Cardiac fibroblast (primary cell): Measurements from ENCODE around the gene PLD1.

Source experiments
- DNase-seq, 2 donors: peaks; one replicate each; pipeline versions ENCODE4 v3.0.0 to v3.0.0-alpha.2; 2010; ENCODE audit warnings: low read depth in 2 of 2
- H3K4me3 ChIP-seq, 2 donors: replicated peaks in 1 of 2; 1 replicate in 1 of 2; 2 replicates in 1 of 2; pipeline ENCODE4 v1.5.1; 2011; ENCODE audit warnings: low read depth in 2 of 2, low read length in 2 of 2, mild to moderate bottlenecking in 2 of 2, moderate library complexity in 1 of 2
- CTCF ChIP-seq: IDR thresholded peaks from one replicate; pipeline ENCODE4 v1.5.1; 2011; ENCODE audit warnings: low read depth, mild to moderate bottlenecking, low read length, inconsistent platforms

Gene PLD1

DNA sequence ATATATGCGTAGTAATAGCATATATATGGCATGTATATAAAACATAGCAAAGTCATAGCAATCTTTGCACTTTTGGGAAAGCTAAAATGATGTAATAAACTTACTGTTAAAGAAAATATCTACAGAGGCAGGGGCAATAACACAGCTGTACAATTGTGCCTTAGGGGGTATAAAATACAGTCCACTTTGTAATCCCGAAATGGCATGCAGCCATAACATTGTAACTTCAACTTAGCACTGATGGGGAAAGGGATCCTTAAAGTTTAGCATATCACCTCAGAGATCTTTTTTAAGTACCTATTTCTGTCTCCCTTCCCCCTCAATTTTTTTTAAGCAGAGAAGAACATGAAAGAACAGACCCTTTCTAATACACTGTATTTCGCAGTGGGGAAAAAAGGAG lies 40.8 kb downstream of the PLD1 start:
- no peak for TF ChIP-seq CTCF
- no peak for DNase-seq
- no peak overlapping the region for H3K4me3 ChIP-seq

DNA sequence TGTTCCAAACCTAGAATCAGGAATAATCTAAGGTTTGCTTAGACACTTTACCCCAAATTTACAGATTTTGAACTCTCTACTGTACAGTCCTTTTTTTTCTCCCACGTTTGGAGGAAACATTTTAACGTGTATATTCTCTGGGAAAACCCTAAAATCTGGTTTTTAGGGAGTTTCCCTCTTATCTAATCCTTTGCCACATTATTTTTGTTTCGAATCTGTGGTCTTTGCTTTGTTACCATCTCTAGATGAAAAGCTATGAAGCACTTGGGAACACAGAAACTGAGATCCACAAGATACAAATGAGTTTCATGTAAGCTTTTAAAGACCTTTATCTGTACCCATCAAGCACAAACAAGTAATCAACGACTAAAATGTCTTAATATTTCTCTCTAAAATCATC lies 41.3 kb downstream of the PLD1 start:
- no peak for TF ChIP-seq CTCF
- no peak for DNase-seq
- no peak overlapping the region for H3K4me3 ChIP-seq

DNA sequence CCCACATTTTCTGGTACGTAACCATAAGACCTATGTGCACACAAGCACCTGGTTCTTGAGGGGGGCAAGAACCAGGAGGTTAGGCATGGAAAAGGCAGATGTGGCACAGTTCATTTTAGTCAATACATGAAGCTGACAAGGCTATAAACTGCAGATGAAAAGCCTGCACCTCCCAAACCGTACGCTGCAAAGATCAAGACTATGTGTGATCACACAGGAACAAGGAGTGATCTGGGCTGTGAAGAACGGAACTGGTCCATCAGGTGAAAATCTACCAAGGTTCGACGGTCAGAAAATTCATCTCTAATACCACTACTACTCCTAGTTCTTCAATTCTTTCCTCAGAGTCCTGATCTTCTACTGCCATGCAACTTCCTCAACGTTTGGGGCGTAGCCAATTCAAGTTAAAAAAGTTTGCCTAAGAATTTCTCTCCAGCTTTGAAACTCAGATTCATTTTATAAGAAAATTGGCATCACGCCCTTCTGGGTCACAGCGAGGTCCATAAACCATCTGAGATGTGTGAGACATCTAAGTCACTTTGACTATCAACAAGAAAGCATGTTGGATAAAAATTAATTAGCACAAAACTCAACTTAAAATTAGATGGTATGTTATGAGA lies 41.9 kb downstream of the PLD1 start:
- DNase-seq: peak in 1 of 2 donors; percentile 31
- H3K4me3 ChIP-seq: no peak overlapping the region
- TF ChIP-seq CTCF: no peak

DNA sequence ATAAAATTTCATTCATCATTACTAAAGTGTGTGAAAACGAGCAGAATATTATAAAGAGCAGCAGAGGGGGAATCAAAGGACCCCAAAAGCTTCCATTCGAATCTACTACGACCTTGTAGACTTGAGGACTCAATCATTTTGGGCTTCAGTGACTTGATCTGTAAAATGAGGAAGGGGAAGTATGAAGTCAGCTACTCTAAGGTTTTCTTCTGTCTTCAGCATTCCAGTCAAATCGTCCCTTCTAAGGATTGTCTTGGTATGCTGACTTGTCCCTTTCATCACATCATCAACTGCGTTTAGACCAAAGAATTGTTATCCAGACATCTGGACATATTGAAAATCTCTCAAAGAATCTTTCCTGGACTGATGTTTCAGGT lies 44.8 kb downstream of the PLD1 start:
- H3K4me3 ChIP-seq: no peak overlapping the region
- no peak for DNase-seq
- TF ChIP-seq CTCF: no peak

- no peak for DNase-seq
- H3K4me3 ChIP-seq: no peak overlapping the region
- no peak for TF ChIP-seq CTCF
Observed at GRCh38 chr3:171763392-171763791, 46.9 kb downstream of the PLD1 start.

DNA sequence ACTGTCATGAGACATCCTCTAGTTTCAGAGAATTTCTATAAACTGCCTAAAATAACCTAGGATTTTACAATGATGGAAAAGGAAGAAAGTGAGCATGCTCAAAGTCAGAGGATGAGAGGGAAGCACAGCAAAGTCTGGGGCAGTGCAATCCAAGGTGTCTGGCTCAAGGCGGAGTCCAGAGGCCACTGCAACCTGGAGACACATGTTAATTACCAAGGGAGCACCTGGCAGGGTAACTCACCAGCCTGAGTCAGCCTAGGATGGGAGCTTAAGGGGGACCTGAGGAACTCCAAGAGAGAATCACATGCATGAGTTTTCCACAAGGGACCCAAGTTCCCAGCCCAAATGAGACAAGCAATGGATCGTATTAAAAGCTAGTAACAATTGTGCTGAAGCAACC lies 49.8 kb downstream of the PLD1 start:
- no peak overlapping the region for H3K4me3 ChIP-seq
- TF ChIP-seq CTCF: no peak
- no peak for DNase-seq

GRCh38 chr3:171758109-171758508 lies 52.2 kb downstream of the PLD1 start:
- TF ChIP-seq CTCF: no peak
- H3K4me3 ChIP-seq: no peak overlapping the region
- no peak for DNase-seq
